ENCODE results near the gene NTSR2.

DNA sequence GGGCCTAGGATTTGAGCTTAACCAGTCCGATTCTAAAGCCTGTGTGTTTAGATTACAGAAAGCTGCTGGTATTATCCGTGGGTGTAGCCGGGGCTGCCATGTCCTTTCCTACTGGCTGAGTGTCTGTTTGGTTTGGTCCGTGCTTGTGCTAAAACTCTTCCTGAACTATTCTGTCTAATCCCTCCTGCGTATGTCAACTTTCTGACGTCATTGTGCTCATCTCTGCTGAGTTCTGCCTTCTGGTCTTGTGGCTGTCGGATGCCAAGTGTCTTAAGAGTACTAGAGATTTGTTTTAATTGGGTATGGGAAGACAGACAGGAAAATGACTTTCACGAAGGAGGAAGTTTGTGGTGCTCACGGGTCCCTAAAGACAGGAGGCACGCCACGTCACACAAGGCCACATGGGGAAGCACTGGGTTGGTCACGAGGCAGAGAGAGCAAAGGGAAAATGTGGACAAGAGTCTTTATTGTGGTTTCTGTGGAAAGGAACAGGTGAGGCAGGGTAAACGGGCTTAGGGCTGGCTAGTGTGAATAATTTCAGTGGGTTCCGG is 31.8 kb upstream of the NTSR2 start:
- TF ChIP-seq, protein P1, sequence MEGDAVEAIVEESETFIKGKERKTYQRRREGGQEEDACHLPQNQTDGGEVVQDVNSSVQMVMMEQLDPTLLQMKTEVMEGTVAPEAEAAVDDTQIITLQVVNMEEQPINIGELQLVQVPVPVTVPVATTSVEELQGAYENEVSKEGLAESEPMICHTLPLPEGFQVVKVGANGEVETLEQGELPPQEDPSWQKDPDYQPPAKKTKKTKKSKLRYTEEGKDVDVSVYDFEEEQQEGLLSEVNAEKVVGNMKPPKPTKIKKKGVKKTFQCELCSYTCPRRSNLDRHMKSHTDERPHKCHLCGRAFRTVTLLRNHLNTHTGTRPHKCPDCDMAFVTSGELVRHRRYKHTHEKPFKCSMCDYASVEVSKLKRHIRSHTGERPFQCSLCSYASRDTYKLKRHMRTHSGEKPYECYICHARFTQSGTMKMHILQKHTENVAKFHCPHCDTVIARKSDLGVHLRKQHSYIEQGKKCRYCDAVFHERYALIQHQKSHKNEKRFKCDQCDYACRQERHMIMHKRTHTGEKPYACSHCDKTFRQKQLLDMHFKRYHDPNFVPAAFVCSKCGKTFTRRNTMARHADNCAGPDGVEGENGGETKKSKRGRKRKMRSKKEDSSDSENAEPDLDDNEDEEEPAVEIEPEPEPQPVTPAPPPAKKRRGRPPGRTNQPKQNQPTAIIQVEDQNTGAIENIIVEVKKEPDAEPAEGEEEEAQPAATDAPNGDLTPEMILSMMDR (IDR thresholded peaks at IDR 0.05): no peak
- no peak for TF ChIP-seq POLR2A (IDR thresholded peaks at IDR 0.05)
